ENCODE data around the gene PLXDC2.

PLXDC2 gene

GRCh38 chr10:20158086-20158485 is 341.9 kb downstream of the PLXDC2 start:
- TF ChIP-seq CTCF (IDR thresholded peaks at IDR 0.05; ENCODE audit: extremely low read depth, missing control alignments): no peak
- DNase-seq (ENCODE audit: low spot score): no peak

GRCh38 chr10:20162123-20162522 is 345.9 kb downstream of the PLXDC2 start:
- TF ChIP-seq CTCF (IDR thresholded peaks at IDR 0.05; ENCODE audit: extremely low read depth, missing control alignments): no peak
- DNase-seq (ENCODE audit: low spot score): no peak

- no peak for TF ChIP-seq CTCF (IDR thresholded peaks at IDR 0.05; ENCODE audit: extremely low read depth, missing control alignments)
- DNase-seq (ENCODE audit: low spot score): no peak
Observed at GRCh38 chr10:20166096-20166675, 350.0 kb downstream of the PLXDC2 start.

GRCh38 chr10:20170661-20171060 is 354.4 kb downstream of the PLXDC2 start:
- TF ChIP-seq CTCF (IDR thresholded peaks at IDR 0.05; ENCODE audit: extremely low read depth, missing control alignments): no peak
- DNase-seq (ENCODE audit: low spot score): no peak

- no peak for DNase-seq (ENCODE audit: low spot score)
Observed at GRCh38 chr10:20173046-20173445, 356.8 kb downstream of the PLXDC2 start.

GRCh38 chr10:20175719-20176118 is 359.5 kb downstream of the PLXDC2 start:
- TF ChIP-seq CTCF (IDR thresholded peaks at IDR 0.05; ENCODE audit: extremely low read depth, missing control alignments): no peak
- no peak for DNase-seq (ENCODE audit: low spot score)

More at GRCh38 chr10:20173046-20173445, 356.8 kb downstream of the PLXDC2 start:
- no peak for TF ChIP-seq CTCF (IDR thresholded peaks at IDR 0.05; ENCODE audit: extremely low read depth, missing control alignments)

- DNase-seq (ENCODE audit: low spot score): no peak
- no peak for TF ChIP-seq CTCF (IDR thresholded peaks at IDR 0.05; ENCODE audit: extremely low read depth, missing control alignments)
Observed at GRCh38 chr10:20180766-20181165, 364.5 kb downstream of the PLXDC2 start.
